D721Med (cell line): ENCODE results near the gene GRK1.

Experiments used
- DNase-seq: peaks from one replicate; pipeline ENCODE4 v3.0.0; 2011; ENCODE audit warnings: low spot score; ENCODE audit not compliant: insufficient read length
- FAIRE-seq: peaks from 2 replicates; lab custom pipeline; 2011; peaks lifted over from hg19 to GRCh38; lab: Jason Lieb, UNC
- CTCF ChIP-seq: IDR thresholded peaks from 2 replicates; pipeline ENCODE4 v1.5.1; 2012; ENCODE audit warnings: mild to moderate bottlenecking, control low read depth; ENCODE audit not compliant: insufficient read depth; ENCODE audit errors: missing control alignments

Gene GRK1

DNA sequence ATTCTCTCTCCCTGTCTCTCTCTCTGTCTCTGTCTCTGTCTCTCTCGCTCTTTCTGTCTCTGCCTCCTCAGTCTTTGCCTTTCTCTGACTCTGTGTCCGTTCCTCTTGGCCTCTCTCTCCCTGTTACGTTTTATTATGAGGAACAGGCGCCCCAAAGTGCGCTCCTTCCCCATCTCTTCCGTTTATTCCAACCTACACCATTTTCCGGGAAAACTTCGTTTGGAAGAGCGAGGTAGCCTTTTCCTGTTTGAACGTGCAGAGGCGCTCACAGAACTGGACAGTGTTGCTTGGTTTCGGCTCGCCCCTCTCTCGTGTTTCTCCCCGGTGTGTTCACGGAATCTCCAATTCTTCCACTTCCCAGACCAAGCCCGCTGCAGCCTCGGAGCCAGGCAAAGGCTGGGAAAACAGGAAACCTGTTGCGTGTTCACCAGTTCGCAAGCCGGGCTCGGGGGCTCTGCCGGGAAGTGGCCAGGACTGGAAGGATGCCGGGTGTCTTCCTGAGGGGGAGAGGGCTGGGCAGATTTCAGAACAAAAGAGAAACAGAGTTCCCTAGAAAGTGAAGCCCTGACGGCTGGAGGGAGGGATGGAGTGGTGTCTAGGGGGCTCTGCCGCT is 92.6 kb downstream of the GRK1 start:
- no peak for TF ChIP-seq CTCF
- DNase-seq, result no peak
- no peak for FAIRE-seq

GRCh38 chr13:113761136-113761535 is 94.1 kb downstream of the GRK1 start:
- no peak for TF ChIP-seq CTCF
- no peak for DNase-seq
- FAIRE-seq, result no peak

DNA sequence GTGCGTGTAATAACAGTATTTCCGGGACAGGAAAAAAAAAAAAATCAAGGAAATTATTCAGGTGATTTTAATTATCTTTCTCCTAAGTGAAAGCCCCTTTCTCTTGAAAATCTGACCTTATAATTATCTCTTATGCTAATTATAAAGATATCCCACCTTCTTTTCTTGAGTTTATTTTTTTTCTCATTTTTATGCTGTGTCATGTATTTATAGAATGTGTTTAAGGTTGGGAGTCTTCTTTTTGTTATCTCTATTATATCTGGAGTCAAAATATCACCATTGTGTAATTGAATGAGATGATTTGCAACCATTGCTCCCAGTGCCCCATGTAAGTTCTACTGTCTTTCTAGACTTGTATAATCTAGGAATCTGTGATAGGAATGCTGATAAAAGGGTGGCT is 95.1 kb downstream of the GRK1 start:
- DNase-seq (no peak), FAIRE-seq (no peak)
- no peak for TF ChIP-seq CTCF

DNA sequence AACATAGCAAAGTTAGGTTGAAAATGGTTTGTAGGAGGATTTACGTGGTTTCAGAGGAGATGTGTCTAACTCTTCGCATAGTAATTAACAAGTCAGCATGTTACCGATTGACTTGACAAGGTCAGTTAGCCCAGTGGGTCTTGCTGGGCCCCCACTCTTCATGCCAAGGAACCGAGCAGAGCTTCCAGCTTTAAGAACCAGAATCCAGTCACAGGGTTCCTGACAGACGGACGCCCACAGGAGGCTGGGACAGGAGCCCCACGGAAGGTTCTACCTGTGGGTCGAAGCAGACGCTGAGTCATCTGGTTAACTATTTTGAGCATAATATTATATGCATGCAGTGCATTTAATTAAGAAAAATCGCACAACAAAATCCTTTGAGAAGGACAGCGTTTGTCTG is 95.5 kb downstream of the GRK1 start:
- no peak for FAIRE-seq
- no peak for DNase-seq
- no peak for TF ChIP-seq CTCF

DNA sequence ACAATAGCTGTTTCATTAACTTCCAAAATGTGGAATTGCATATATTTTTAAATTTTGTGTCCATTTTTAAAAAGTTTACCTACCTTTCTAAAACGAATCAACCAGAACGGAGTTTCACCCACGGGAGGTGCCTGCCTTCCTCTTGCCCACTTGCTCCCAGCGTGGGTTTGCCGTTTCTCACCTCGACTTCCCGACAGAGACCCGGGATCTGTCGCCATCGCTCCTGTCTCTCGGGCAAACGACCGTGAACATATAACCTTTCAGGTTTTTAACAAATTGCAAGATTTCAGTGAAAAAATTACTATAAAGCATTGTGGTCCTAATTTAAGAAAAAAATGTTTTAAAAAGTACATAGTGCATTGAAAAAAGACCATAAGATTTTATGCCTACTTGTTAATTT is 96.2 kb downstream of the GRK1 start:
- FAIRE-seq, result no peak
- TF ChIP-seq CTCF, result no peak
- no peak for DNase-seq

DNA sequence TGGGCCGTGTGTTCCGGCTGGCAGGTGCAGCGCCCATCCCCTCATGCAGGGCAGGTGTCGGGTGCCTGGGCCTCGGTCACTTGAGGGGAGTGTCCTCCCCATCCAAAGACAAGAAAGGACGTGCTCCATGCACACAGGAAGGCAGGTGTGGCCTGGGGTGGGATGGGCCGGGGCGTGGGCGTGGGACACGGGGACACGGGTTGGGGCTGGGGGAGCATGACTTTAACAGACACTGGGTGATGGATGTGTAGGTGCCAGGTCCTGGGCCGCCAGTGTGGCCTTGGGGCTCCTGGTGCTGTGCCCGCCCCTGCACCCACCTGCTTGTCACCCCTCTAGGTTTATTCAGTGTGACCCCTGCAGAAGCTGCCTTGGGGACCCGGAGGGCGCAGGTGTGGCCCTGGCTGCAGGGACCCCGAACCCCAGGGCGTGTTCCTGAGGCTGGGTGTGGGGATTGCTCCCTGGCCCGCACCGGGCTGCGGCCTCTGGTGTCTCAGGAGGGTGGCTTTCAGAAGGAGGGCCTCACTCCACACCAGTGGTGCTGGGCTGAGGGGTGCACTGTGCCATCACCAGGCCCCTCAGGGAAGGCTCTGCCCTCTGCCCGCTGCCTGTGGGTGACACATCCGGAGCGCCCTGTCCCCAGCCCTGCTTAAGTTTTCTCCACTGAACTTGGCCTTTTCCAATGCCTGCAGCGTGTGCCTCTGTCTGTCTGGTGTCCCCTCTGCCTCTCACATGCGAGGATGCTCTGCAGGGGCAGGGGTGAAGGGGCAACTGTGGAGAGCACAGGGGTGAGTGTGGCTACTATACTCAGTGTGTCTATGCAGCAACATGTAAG is 97.2 kb downstream of the GRK1 start:
- no peak for FAIRE-seq
- DNase-seq, result no peak
- no peak for TF ChIP-seq CTCF
